A673 (cell line): ENCODE results near the gene COMP. TPM values are rescaled to one million over a fixed set of nuclear protein-coding genes. Genes with fewer than 3 reads are reported as not detected.

Experiments used
- total RNA-seq: library from RNA; stranded (reverse); gene quantifications from 2 replicates; pipeline ENCODE4 v1.2.3, GENCODE V29; 2021

The COMP gene
- total RNA-seq, 1 experiment from 2014 or later: not detected

Other genes starting within 250 kb of the COMP start
- 210 and 245 TPM in 2 replicates for gene FKBP8, start 247.7 kb downstream of the COMP start, total RNA-seq
- gene KXD1, start 233.4 kb downstream of the COMP start, total RNA-seq: 111 and 114 TPM in 2 replicates
- gene UBA52, start 219.4 kb downstream of the COMP start, total RNA-seq: 1,270 and 1,348 TPM in 2 replicates
- gene REX1BD, start 202.5 kb downstream of the COMP start, total RNA-seq: 61.4 and 74.9 TPM in 2 replicates
- gene CRLF1, start 184.5 kb downstream of the COMP start, total RNA-seq: 192 and 305 TPM in 2 replicates
- gene TMEM59L, start 178.4 kb downstream of the COMP start, total RNA-seq: 9.3 and 18.0 TPM in 2 replicates
- gene KLHL26, start 154.3 kb downstream of the COMP start, total RNA-seq: 16.3 and 16.8 TPM in 2 replicates
- gene CRTC1, start 107.6 kb downstream of the COMP start, total RNA-seq: 18.1 and 20.3 TPM in 2 replicates
- gene UPF1, start 40.7 kb upstream of the COMP start, total RNA-seq: 78.9 and 83.8 TPM in 2 replicates
- 10.0 and 11.4 TPM in 2 replicates for gene CERS1, start 104.9 kb upstream of the COMP start, total RNA-seq
- gene COPE, start 128.1 kb upstream of the COMP start, total RNA-seq: 244 and 267 TPM in 2 replicates
- gene DDX49, start 128.4 kb upstream of the COMP start, total RNA-seq: 61.1 and 68.8 TPM in 2 replicates
- 23.9 and 31.0 TPM in 2 replicates for gene HOMER3, start 149.9 kb upstream of the COMP start, total RNA-seq
- gene SUGP2, start 242.2 kb upstream of the COMP start, total RNA-seq: 120 and 136 TPM in 2 replicates
- 59.5 and 62.7 TPM in 2 replicates for gene ARMC6, start 242.3 kb upstream of the COMP start, total RNA-seq